CD4-positive, alpha-beta T cell (primary cell): ENCODE results near the gene SPATC1L. TPM values are rescaled to one million over a fixed set of nuclear protein-coding genes. Genes with fewer than 3 reads are reported as not detected.

Experiments used
- ATAC-seq: fragments of 200-7000 bp; cut with Tn5 transposase; one replicate; pipeline ENCODE4 v1.10.0; 2022; ENCODE audit warnings: mild to moderate bottlenecking; ENCODE audit not compliant: poor library complexity
- CTCF ChIA-PET: fragments of 350-600 bp; sonication (Branson Sonifier 250); formaldehyde crosslinking; loops from one replicate; lab custom pipeline; 2021; ENCODE audit warnings: antibody characterized with exemption, inconsistent platforms; lab: Charles Lee
- POLR2A ChIA-PET: fragments of 350-600 bp; sonication (Branson Sonifier 250); formaldehyde crosslinking; loops from one replicate; lab custom pipeline; 2021; ENCODE audit warnings: antibody characterized with exemption, inconsistent platforms; lab: Charles Lee
- DNase-seq, 14 experiments: peaks; one replicate each; pipeline ENCODE4 v3.0.0-alpha.2; 2013 to 2020; ENCODE audit warnings: mixed read lengths in 2 of 14
- H3K27ac ChIP-seq, 2 donors: one replicate each; pipeline versions ENCODE4 v1.5.1 to v1.7.0; 2013; ENCODE audit warnings: low read length in 2 of 2, low read depth in 1 of 2, mild to moderate bottlenecking in 1 of 2
- H3K27me3 ChIP-seq, 2 experiments: 1 replicate in 1 of 2; 2 replicates in 1 of 2; pipeline versions ENCODE4 v1.6.1 to v1.7.0; 2013; ENCODE audit warnings: low read length in 2 of 2, control low read depth in 1 of 2, mild to moderate bottlenecking in 1 of 2, moderate library complexity in 1 of 2; ENCODE audit not compliant: insufficient read depth in 2 of 2, control insufficient read depth in 1 of 2
- H3K36me3 ChIP-seq: one replicate; pipeline ENCODE4 v1.6.1; 2013; ENCODE audit warnings: low read length, control low read depth; ENCODE audit not compliant: insufficient read depth
- H3K4me1 ChIP-seq: one replicate; pipeline ENCODE4 v1.6.1; 2013; ENCODE audit warnings: low read length, control low read depth; ENCODE audit not compliant: insufficient read depth
- H3K4me3 ChIP-seq: one replicate; pipeline ENCODE4 v1.5.1; 2013; ENCODE audit warnings: mild to moderate bottlenecking, low read length, moderate library complexity
- H3K9me3 ChIP-seq, 2 experiments: 1 replicate in 1 of 2; 2 replicates in 1 of 2; pipeline versions ENCODE4 v1.6.1 to v1.7.0; 2013; ENCODE audit warnings: low read length in 2 of 2, mild to moderate bottlenecking in 2 of 2, control low read depth in 1 of 2, moderate library complexity in 1 of 2; ENCODE audit not compliant: control insufficient read depth in 1 of 2, insufficient read depth in 1 of 2
- H3K27ac Mint-ChIP-seq: one replicate; pipeline ENCODE4 v1.8.0; 2020; ENCODE audit warnings: mixed read lengths
- H3K27me3 Mint-ChIP-seq: one replicate; pipeline ENCODE4 v1.8.0; 2021; ENCODE audit warnings: mixed read lengths
- H3K36me3 Mint-ChIP-seq: one replicate; pipeline ENCODE4 v1.8.0; 2021; ENCODE audit warnings: low read depth, mixed read lengths
- H3K4me1 Mint-ChIP-seq: one replicate; pipeline ENCODE4 v1.8.0; 2021; ENCODE audit warnings: low read depth, mixed read lengths
- H3K4me3 Mint-ChIP-seq: one replicate; pipeline ENCODE4 v1.8.0; 2020; ENCODE audit warnings: mild to moderate bottlenecking, mixed read lengths
- H3K9me3 Mint-ChIP-seq: one replicate; pipeline ENCODE4 v1.8.0; 2020; ENCODE audit warnings: mixed read lengths
- CTCF ChIP-seq: fragments of 200-600 bp; IDR thresholded peaks from one replicate; pipeline ENCODE4 v1.8.0; 2022; ENCODE audit warnings: antibody characterized with exemption, mild to moderate bottlenecking
- intact Hi-C, 2 experiments: fragments of 100-400 bp; cut with DNase I in 1 of 2; cut with micrococcal nuclease in 1 of 2; formaldehyde crosslinking; loops; one replicate each; pipeline versions ENCODE4 v1.15.1 to v1.9.0; 2023 to 2025; cut with DNase I, micrococcal nuclease
- total RNA-seq, 174 experiments: library from RNA in 2 of 174; stranded (reverse) in 2 of 174; gene quantifications; one replicate each; pipeline ENCODE4 v1.2.3 and lab custom pipeline; 2021 to 2026

SPATC1L gene
- total RNA-seq, 2 experiments from 2014 or later = 2.8 to 3.0 TPM

- intact Hi-C loops = loop anchor here in 1 of 2 experiments (10.0 kb wide), 1 partner anchor 64 kb away; the partner anchor contains the start of genes MCM3AP and YBEY
- Mint-ChIP-seq H3K4me1 (peaks cover 3% of the 10 kb centered on the region), H3K27me3 (no peaks in the 10 kb centered on the region), H3K27ac (no peak overlapping the region), H3K36me3 (peaks cover 44% of the 10 kb centered on the region), H3K4me3 (no peak overlapping the region), H3K9me3 (no peaks in the 10 kb centered on the region)
- Histone ChIP-seq H3K9me3 (no peaks in the 10 kb centered on the region), H3K27ac (no peak overlapping the region), H3K27me3 (no peaks in the 10 kb centered on the region), H3K36me3 (peaks cover 27% of the 10 kb centered on the region), H3K4me1 (no peaks in the 10 kb centered on the region), H3K4me3 (no peak overlapping the region)
- no peak for TF ChIP-seq CTCF
- POLR2A ChIA-PET = no interaction called here
- DNase-seq (no peak), ATAC-seq (no peak)
- CTCF ChIA-PET = no interaction called here
Measured at GRCh38 chr21:46220275-46220810, 36.1 kb upstream of the SPATC1L start.

- H3K36me3 Mint-ChIP-seq = peaks cover 44% of the 10 kb centered on the region
- CTCF ChIA-PET = no interaction called here
- intact Hi-C loops = loop anchor here in 1 of 2 experiments (10.0 kb wide), 1 partner anchor 65 kb away; the partner anchor contains the start of genes MCM3AP and YBEY
Measured at GRCh38 chr21:46219591-46220239, 35.5 kb upstream of the SPATC1L start.

GRCh38 chr21:46218906-46219590 is 34.8 kb upstream of the SPATC1L start:
- ChIA-PET CTCF (no interaction called here), POLR2A (no interaction called here)
- H3K9me3 ChIP-seq = no peaks in the 10 kb centered on the region
- no peaks in the 10 kb centered on the region for H3K27me3 ChIP-seq
- Mint-ChIP-seq H3K36me3 (peaks cover 44% of the 10 kb centered on the region), H3K27me3 (no peaks in the 10 kb centered on the region), H3K4me3 (no peak overlapping the region), H3K4me1 (no peaks in the 10 kb centered on the region), H3K27ac (no peak overlapping the region), H3K9me3 (no peaks in the 10 kb centered on the region)
- DNase-seq = no peak
- peaks cover 27% of the 10 kb centered on the region for H3K36me3 ChIP-seq
- no peak overlapping the region for H3K4me3 ChIP-seq
- intact Hi-C loops = no loop called here
- H3K27ac ChIP-seq = no peak overlapping the region
- TF ChIP-seq CTCF = no peak
- no peak for ATAC-seq
- no peaks in the 10 kb centered on the region for H3K4me1 ChIP-seq

More at GRCh38 chr21:46219591-46220239, 35.5 kb upstream of the SPATC1L start:
- no peaks in the 10 kb centered on the region for H3K27me3 Mint-ChIP-seq
- H3K9me3 Mint-ChIP-seq = no peaks in the 10 kb centered on the region
- DNase-seq (no peak), ATAC-seq (no peak)
- H3K4me1 ChIP-seq = no peaks in the 10 kb centered on the region
- H3K4me3 ChIP-seq = no peak overlapping the region
- no peak overlapping the region for H3K27ac ChIP-seq
- no peaks in the 10 kb centered on the region for H3K27me3 ChIP-seq
- no peak overlapping the region for H3K27ac Mint-ChIP-seq
- POLR2A ChIA-PET = no interaction called here
- H3K36me3 ChIP-seq = peaks cover 27% of the 10 kb centered on the region
- H3K9me3 ChIP-seq = no peaks in the 10 kb centered on the region
- TF ChIP-seq CTCF = no peak
- H3K4me1 Mint-ChIP-seq = no peaks in the 10 kb centered on the region
- H3K4me3 Mint-ChIP-seq = no peak overlapping the region
